ENCODE data around the gene MGA. TPM values are rescaled to one million over a fixed set of nuclear protein-coding genes. Genes with fewer than 3 reads are reported as not detected.

The MGA gene
- total RNA-seq, 2 donors from 2014 or later: 58.5 to 62.6 TPM

- no peaks in the 10 kb centered on the region for H3K4me1 ChIP-seq (ENCODE audit: control insufficient read depth, insufficient read depth, low read length)
- Mint-ChIP-seq H3K27me3 (ENCODE audit: insufficient read depth) (no peaks in the 10 kb centered on the region), H3K27ac (no peak overlapping the region)
Observed at GRCh38 chr15:41811432-41812195, 151.4 kb downstream of the MGA start.

GRCh38 chr15:41812820-41813375, 152.7 kb downstream of the MGA start:
- Histone ChIP-seq H3K9me3 (ENCODE audit: control insufficient read depth, low read length) (no peaks in the 10 kb centered on the region), H3K36me3 (ENCODE audit: control insufficient read depth, insufficient read depth, low read length) (no peaks in the 10 kb centered on the region), H3K27me3 (ENCODE audit: control insufficient read depth, insufficient read depth, low read length, poor library complexity, severe bottlenecking) (no peaks in the 10 kb centered on the region), H3K9ac (ENCODE audit: extremely low read depth, low read length, poor library complexity, severe bottlenecking) (no peak overlapping the region), H3K4me1 (ENCODE audit: control insufficient read depth, insufficient read depth, low read length) (no peaks in the 10 kb centered on the region), H3K4me3 (ENCODE audit: low read length) (no peak overlapping the region), H3K27ac (ENCODE audit: low read depth, low read length) (no peak overlapping the region)
- Mint-ChIP-seq H3K4me1 (no peaks in the 10 kb centered on the region), H3K4me3 (no peak overlapping the region), H3K9me3 (no peaks in the 10 kb centered on the region), H3K27ac (no peak overlapping the region), H3K36me3 (ENCODE audit: low read depth) (peaks cover 9% of the 10 kb centered on the region), H3K27me3 (ENCODE audit: insufficient read depth) (no peaks in the 10 kb centered on the region)
- TF ChIP-seq CTCF (conservative IDR thresholded peaks at IDR 0.05): no peak
- no peak for DNase-seq
- WGBS, 2 experiments (ENCODE audit: insufficient coverage in 1 of 2, insufficient read length in 1 of 2): 90 to 92% methylated on average over 11 of the region's 11 CpGs

More at GRCh38 chr15:41811432-41812195, 151.4 kb downstream of the MGA start:
- Histone ChIP-seq H3K27ac (ENCODE audit: low read depth, low read length) (no peak overlapping the region), H3K9me3 (ENCODE audit: control insufficient read depth, low read length) (no peaks in the 10 kb centered on the region), H3K4me3 (ENCODE audit: low read length) (no peak overlapping the region), H3K9ac (ENCODE audit: extremely low read depth, low read length, poor library complexity, severe bottlenecking) (no peak overlapping the region), H3K36me3 (ENCODE audit: control insufficient read depth, insufficient read depth, low read length) (no peaks in the 10 kb centered on the region), H3K27me3 (ENCODE audit: control insufficient read depth, insufficient read depth, low read length, poor library complexity, severe bottlenecking) (no peaks in the 10 kb centered on the region)
- Mint-ChIP-seq H3K4me3 (no peak overlapping the region), H3K36me3 (ENCODE audit: low read depth) (peaks cover 2% of the 10 kb centered on the region), H3K4me1 (no peaks in the 10 kb centered on the region), H3K9me3 (no peaks in the 10 kb centered on the region)
- TF ChIP-seq CTCF (conservative IDR thresholded peaks at IDR 0.05): peak; percentile 90
- DNase-seq: peak; percentile 92
- 70 to 76% methylated on average over 9 to 18 of the region's 18 CpGs for WGBS, 2 experiments (ENCODE audit: insufficient coverage in 1 of 2, insufficient read length in 1 of 2)

- no peak overlapping the region for H3K9ac ChIP-seq (ENCODE audit: extremely low read depth, low read length, poor library complexity, severe bottlenecking)
- Mint-ChIP-seq H3K4me3 (no peak overlapping the region), H3K9me3 (no peaks in the 10 kb centered on the region), H3K27me3 (ENCODE audit: insufficient read depth) (no peaks in the 10 kb centered on the region), H3K27ac (no peak overlapping the region), H3K36me3 (ENCODE audit: low read depth) (peaks cover 13% of the 10 kb centered on the region), H3K4me1 (no peaks in the 10 kb centered on the region)
- DNase-seq: no peak
- H3K4me3 ChIP-seq (ENCODE audit: low read length): no peak overlapping the region
- H3K4me1 ChIP-seq (ENCODE audit: control insufficient read depth, insufficient read depth, low read length): no peaks in the 10 kb centered on the region
- H3K9me3 ChIP-seq (ENCODE audit: control insufficient read depth, low read length): no peaks in the 10 kb centered on the region
- WGBS, 2 experiments (ENCODE audit: insufficient coverage in 1 of 2, insufficient read length in 1 of 2): 88 to 91% methylated on average over 6 to 8 of the region's 8 CpGs
- TF ChIP-seq CTCF (conservative IDR thresholded peaks at IDR 0.05): no peak
- H3K27ac ChIP-seq (ENCODE audit: low read depth, low read length): no peak overlapping the region
- H3K27me3 ChIP-seq (ENCODE audit: control insufficient read depth, insufficient read depth, low read length, poor library complexity, severe bottlenecking): no peaks in the 10 kb centered on the region
- peaks cover 5% of the 10 kb centered on the region for H3K36me3 ChIP-seq (ENCODE audit: control insufficient read depth, insufficient read depth, low read length)
Observed at GRCh38 chr15:41813426-41813825, 153.2 kb downstream of the MGA start.
